HG02840 (cell line): ENCODE measurements around the gene LIMCH1.
A peak's percentile ranks its signal among the peaks of the same experiment; 100 is the strongest.
"Not testable (repeated sequence)": the region's sequence is repeated elsewhere in the genome, so short reads cannot be mapped to it uniquely, and the experiment has no call there.

Experiments
- ATAC-seq: cut with Tn5 transposase; IDR thresholded peaks from one replicate; pipeline ENCODE4 v1.9.1; 2021; ENCODE audit warnings: mild to moderate bottlenecking, moderate library complexity, moderate number of reproducible peaks; ENCODE audit not compliant: unreplicated experiment, low FRiP score

LIMCH1 gene

GRCh38 chr4:41668024-41668423 lies 130.1 kb downstream of the LIMCH1 start:
- ATAC-seq = no peak

GRCh38 chr4:41670530-41670929 lies 132.6 kb downstream of the LIMCH1 start:
- no peak for ATAC-seq

- no peak for ATAC-seq
Observed at GRCh38 chr4:41670982-41671381, 133.0 kb downstream of the LIMCH1 start.

GRCh38 chr4:41678086-41678816 lies 140.3 kb downstream of the LIMCH1 start:
- no peak for ATAC-seq

- ATAC-seq = no peak
Observed at GRCh38 chr4:41678951-41679350, 141.0 kb downstream of the LIMCH1 start.

- no peak for ATAC-seq
Observed at GRCh38 chr4:41679991-41680390, 142.0 kb downstream of the LIMCH1 start.

GRCh38 chr4:41681054-41681453 lies 143.1 kb downstream of the LIMCH1 start:
- no peak for ATAC-seq

GRCh38 chr4:41683326-41683725 lies 145.4 kb downstream of the LIMCH1 start:
- ATAC-seq = no peak

- ATAC-seq = no peak
Observed at GRCh38 chr4:41686893-41687292, 148.9 kb downstream of the LIMCH1 start.

- no peak for ATAC-seq
Observed at GRCh38 chr4:41687971-41688370, 150.0 kb downstream of the LIMCH1 start.

- peak; percentile 73 for ATAC-seq
Observed at GRCh38 chr4:41692717-41693345, 154.9 kb downstream of the LIMCH1 start.

GRCh38 chr4:41693629-41694028 lies 155.7 kb downstream of the LIMCH1 start:
- ATAC-seq = no peak

- no peak for ATAC-seq
Observed at GRCh38 chr4:41696131-41696530, 158.2 kb downstream of the LIMCH1 start.

- no peak for ATAC-seq
Observed at GRCh38 chr4:41696763-41697162, 158.8 kb downstream of the LIMCH1 start.

GRCh38 chr4:41701983-41702382 lies 164.0 kb downstream of the LIMCH1 start:
- ATAC-seq = no peak

- ATAC-seq = no peak
Observed at GRCh38 chr4:41702770-41703169, 164.8 kb downstream of the LIMCH1 start.

- no peak for ATAC-seq
Observed at GRCh38 chr4:41703785-41704184, 165.8 kb downstream of the LIMCH1 start.

GRCh38 chr4:41709844-41710481 lies 172.0 kb downstream of the LIMCH1 start:
- ATAC-seq = no peak

- not testable (repeated sequence) for ATAC-seq
Observed at GRCh38 chr4:41711654-41712053, 173.7 kb downstream of the LIMCH1 start.

- ATAC-seq = no peak
Observed at GRCh38 chr4:41712425-41712824, 174.5 kb downstream of the LIMCH1 start.

- ATAC-seq = no peak
Observed at GRCh38 chr4:41713768-41714167, 175.8 kb downstream of the LIMCH1 start.
